GM20431 (cell line): Measurements from ENCODE around the gene SIK2.
"Not testable (repeated sequence)": the region's sequence is repeated elsewhere in the genome, so short reads cannot be mapped to it uniquely, and the experiment has no call there.

ENCODE experiments used
- in situ Hi-C: fragments of 300-500 bp; cut with MseI, MboI; formaldehyde crosslinking; loops from one replicate; pipeline ENCODE4 v1.15.0; 2020; ENCODE audit warnings: low sequenced_read_pairs; ENCODE audit not compliant: unreplicated experiment

Gene SIK2

GRCh38 chr11:111771205-111771604 lies 169.0 kb downstream of the SIK2 start:
- in situ Hi-C loops, result not testable (repeated sequence)

- in situ Hi-C loops, result no loop called here
These were observed 170.3 kb downstream of the SIK2 start for GRCh38 chr11:111772535-111772934.

GRCh38 chr11:111774955-111775710 lies 172.9 kb downstream of the SIK2 start:
- in situ Hi-C loops, result no loop called here

- in situ Hi-C loops, result no loop called here
These were observed 174.3 kb downstream of the SIK2 start for GRCh38 chr11:111776398-111777093.

- in situ Hi-C loops, result no loop called here
These were observed 175.1 kb downstream of the SIK2 start for GRCh38 chr11:111777094-111778046.

GRCh38 chr11:111778047-111778558 lies 175.9 kb downstream of the SIK2 start:
- in situ Hi-C loops, result no loop called here

GRCh38 chr11:111779118-111779517 lies 176.9 kb downstream of the SIK2 start:
- in situ Hi-C loops, result no loop called here
